HG02973 (cell line): Measurements from ENCODE around the gene MXRA8.
A peak's percentile ranks its signal among the peaks of the same experiment; 100 is the strongest.
"Not testable (repeated sequence)": the region's sequence is repeated elsewhere in the genome, so short reads cannot be mapped to it uniquely, and the experiment has no call there.

Experiments
- ATAC-seq: cut with Tn5 transposase; IDR thresholded peaks from one replicate; pipeline ENCODE4 v1.9.1; 2021; ENCODE audit warnings: moderate library complexity; ENCODE audit not compliant: unreplicated experiment

MXRA8 gene, protein sequence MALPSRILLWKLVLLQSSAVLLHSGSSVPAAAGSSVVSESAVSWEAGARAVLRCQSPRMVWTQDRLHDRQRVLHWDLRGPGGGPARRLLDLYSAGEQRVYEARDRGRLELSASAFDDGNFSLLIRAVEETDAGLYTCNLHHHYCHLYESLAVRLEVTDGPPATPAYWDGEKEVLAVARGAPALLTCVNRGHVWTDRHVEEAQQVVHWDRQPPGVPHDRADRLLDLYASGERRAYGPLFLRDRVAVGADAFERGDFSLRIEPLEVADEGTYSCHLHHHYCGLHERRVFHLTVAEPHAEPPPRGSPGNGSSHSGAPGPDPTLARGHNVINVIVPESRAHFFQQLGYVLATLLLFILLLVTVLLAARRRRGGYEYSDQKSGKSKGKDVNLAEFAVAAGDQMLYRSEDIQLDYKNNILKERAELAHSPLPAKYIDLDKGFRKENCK

DNA sequence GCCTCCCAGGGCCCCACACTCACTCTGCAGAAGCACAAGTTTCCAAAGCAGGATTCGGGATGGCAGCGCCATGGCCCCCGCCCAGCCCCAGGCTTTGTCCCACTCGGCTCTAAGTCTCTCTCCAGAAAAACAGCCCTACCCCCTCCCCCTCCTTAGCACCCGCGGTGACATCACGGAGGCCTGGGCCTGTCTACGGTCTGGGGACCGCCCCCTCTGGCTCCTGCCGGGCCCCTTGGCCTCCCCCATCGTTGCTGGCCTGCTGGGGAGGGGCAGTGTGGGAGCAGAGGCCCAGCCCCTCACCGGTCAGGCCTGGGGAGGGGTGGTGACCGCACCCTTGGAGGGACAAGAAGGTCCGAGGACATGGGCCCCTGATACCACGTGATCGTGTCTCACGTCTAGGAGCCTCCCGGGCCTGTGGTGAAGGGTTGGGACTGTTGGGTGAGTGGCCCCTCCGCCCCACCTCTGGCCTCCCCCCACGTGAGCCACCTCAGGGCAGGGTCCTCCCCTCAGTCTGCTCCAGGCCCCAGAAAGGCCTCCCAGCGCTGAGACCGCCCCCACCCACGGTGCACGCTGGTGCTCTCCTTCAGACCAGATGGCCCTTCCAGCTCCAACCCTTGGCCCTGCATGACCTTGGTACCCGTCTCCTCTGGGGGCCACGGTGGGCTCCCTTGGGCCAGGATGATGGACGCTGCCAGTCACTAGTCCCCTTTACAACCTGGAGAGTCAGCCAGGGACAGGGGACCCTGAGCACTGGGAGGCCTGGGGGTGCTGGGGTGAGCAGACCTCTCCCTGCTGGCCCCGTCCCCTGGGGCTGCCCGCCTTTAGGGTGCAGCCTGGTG lies at the start of gene MXRA8:
Gene MXRA8 (minus strand): TSS at position 123 of the 839 bp plus-strand sequence. CDS start 51 bp downstream, at position 72.
- no peak for ATAC-seq

DNA sequence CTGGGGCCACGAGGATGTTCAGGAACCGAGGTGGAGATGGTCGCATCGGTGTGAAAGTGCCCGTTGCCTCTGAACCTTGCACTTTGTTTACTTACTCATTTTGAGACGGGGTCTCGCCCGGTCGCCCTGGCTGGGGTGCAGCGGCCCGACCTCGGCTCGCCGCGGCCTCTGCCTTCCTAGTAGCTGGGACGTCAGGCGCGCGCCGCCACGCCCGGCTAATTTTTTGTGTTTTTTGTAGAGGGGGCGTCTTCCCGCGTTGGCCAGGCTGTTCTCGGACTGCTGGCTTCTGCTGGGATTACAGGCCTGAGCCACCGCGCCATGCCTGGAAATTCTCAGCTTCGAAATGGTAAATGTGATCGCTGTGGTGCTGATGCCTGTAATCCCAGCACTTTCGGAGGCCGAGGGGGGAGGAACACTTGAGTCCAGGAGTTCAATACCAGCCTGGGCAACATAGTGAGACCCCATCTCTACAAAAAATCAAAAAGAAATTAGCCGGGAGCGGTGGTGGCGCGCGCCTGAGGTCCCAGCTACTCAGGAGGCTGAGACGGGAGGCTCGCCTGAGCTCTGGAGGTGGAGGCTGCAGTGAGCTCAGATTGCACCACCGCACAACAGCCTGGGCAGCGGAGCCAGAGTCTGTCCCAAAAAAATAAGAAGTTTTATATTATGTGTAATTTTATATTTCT lies 49.4 kb upstream of the MXRA8 start:
- no peak for ATAC-seq

DNA sequence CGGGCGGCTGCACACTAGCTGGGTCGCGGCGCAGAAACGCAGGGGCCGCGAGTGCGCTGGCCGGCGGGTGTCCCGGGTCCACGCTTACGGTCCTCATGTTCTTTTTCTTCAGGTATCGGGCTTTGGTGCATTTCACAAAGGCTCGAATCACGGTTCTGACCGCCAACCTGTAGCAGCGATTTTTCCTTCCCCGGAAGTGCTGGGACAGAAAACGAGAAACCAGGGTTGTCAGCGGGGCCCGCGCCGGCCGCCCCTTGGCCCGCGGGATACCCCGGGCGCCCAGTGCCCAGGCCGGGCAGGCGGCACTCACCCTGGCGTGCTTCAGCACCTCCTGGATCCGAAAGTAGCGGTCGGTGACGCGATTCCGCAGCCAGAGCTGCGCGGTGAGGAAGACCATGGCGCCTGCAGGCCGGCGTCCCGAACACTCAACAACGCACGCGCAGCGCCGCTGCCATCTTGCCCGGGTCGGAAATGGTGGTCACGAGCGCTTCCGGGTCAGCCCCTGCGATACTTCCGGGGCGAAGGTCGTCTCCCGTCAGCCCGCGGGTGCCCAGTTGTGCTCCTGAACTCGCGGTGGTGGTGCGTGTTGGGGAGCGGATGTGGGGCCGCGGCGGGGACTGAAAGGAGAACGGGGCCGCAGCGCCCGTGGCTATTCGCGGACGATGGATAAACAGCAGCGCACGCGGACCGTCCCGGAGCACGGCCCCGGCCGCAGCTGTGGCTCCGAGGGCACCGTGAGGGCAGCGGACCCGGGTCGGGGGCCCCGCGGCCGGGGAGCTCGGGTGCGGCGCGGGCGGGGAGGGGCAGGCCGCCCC lies 48.7 kb upstream of the MXRA8 start, which contains the start of gene MRPL20:
Gene MRPL20 (minus strand): TSS at position 473 of the 815 bp plus-strand sequence. CDS start 76 bp downstream, at position 397.
- ATAC-seq, result peak; percentile 86

DNA sequence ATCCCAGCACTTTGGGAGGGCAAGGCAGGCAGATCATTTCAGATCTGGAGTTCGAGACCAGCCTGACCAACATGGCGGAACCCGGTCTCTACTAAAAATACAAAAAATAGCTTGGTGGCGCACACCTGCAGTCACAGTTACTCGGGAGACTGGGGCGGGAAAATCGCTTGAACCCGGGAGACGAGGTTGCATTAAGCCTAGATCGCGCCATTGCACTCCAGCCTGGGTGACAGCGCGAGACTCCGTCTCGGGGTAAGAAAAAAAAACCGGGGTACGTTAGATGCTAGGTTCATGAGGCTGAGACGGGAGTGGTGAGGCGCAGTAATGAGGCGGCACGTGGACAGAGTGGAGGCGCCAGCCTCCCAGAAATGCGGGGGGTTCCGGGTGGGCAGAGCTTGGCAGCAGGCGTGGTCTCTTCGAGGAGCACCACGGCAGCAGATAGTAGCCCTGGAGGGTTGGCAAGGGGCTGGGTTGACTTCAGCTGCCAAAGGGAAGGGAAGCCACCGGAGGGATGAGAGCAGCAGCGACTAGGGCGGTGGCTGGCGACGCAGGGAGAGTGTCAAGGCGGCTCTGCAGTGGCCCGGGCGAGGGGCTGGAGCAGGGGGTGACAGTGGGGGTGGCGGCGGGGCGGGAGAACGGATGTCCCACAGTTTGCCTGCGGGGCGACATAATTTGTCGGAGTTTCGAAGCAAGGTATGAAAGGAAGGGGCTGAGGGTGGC lies 47.9 kb upstream of the MXRA8 start:
- no peak for ATAC-seq

DNA sequence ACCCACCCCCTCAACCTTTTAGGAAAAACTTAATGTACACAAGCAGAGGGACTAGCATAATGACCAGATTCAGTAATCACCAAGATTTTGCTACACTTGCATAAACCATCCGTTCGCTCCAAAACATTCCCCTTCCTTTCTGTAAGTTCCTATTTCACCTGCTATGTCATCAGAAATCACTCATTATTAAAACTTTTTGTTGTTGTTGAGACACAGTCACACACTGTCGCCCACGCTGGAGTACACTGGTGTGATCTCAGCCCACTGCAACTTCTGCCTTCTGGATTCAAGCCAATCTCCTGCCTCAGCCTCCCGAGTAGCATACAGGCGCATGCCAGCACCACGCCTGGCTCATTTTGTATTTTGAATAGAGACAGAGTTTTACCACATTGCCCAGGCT lies 45.3 kb upstream of the MXRA8 start:
- ATAC-seq, result no peak

DNA sequence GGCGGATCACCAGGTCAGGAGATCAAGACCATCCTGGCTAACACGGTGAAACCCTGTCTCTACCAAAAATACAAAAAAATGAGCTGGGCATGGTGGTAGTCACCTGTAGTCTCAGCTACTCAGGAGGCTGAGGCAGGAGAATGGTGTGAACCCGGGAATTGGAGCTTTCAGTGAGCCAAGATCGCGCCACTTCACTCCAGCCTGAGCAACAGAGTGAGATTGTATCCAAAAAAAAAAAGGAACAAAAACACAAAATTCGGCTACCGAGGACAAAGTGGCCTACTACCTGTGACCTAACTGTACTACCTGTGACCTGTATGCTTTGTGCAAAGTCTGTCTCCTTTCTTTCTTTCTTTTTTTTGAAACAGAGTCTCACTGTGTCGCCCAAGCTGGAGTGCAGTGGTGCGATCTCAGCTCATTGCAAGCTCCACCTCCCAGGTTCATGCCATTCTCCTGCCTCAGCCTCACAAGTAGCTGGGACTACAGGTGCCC lies 44.6 kb upstream of the MXRA8 start:
- not testable (repeated sequence) for ATAC-seq

DNA sequence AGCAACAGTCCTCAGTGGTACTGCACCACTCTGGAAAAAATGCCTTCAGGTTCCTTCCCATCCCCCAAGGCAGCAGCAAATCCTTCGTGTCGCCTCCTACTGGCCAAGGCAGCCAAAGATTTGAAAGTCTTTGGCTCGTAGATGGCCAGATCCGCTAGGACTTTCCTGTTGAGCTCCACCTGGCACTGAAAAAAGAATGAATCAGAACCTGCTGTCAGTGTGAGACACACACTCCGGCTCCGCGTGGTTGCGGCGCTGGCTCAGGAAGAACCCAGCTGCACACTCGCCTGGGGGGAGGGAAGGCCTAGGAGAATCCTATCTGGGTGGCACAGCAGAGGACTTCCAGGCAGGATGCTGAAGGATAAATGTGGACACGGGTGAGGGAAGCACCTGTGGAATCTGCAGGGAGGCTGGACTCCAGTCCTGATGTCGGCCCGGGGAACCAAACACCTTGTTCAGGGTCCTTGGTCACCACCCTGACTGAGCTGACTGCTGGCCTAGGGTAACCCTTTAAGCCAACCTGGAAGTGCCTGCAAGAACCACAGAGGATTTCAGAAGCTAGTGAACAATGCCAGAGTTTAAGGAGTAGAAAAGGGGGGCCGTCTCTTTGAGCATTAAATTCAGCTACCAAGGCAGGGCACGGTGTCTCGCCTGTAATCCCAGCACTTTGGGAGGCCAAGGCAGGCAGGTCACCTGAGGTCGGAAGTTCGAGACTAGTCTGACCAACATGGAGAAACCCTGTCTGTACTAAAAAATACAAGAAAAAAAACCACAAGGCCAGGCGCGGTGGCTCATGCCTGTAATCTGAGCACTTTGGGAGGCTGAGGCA lies 43.9 kb upstream of the MXRA8 start:
- ATAC-seq, result no peak

DNA sequence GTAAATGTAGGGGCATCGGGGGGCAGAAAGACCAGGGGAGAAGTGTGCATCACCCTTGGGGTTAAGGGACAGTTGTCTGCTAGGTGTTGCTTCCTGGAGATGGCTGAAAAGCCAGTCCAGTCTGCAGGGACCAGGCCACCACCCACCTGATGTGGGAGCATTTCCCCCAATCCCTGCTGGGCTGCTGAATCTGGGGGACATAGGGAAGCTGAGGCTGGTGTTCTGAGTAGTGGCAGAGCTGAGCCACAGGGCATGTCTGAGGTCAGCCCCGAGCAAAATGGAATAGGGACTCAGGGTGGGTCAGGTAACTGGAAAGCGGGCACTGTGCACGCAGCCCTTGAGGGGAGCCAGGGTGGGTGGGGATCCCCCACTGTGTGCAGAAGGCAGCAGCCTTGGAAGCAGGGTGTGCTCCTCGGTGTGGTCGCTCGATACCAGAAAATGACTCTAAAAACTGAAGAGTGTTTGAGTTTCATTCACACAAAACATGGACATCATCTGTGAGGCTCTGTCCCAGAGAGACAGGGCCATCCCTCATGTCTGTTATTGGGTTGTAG lies 43.2 kb upstream of the MXRA8 start:
- no peak for ATAC-seq

DNA sequence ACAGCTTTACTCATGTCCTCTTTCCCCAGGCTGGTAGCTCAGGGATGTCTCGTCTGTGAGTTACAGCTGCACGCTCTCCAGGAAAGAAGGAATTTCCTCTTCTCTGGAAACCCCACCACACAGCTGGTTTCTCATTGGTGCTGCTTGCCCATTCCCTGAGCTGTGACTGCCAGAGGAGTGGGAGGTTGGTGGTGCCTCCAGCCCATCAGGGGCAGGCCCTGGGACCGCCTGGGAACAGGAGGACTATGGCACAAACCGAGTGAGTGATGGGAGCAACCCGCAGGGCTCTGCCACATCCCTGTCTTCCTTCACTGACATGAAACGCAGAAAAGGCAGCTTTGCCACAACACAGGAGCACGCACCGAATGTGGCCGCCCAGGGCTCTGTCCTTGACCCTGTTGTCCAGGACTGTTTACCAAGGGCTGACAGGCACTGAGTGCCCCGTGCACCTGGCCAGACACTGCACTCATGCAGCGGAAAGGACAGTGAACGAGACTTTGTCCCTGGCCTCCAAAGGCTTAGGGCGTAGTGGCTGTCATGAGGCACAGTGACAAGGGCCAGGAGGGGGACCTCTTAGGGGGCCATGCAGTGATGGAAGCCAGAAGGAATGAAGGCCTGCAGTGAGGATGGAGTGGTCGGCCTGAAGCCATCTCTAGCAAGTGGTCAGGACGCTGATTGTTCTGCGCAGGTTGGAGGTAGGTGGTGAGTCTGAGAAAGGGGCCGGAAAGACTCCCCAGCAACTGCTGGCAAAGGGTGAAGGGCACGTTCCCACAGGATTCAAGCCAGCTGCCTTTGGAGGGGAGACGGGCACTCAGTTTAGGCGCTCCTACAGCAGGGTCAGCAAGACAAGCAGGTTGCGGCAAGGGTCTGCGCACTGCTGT lies 42.5 kb upstream of the MXRA8 start:
- ATAC-seq, result no peak

DNA sequence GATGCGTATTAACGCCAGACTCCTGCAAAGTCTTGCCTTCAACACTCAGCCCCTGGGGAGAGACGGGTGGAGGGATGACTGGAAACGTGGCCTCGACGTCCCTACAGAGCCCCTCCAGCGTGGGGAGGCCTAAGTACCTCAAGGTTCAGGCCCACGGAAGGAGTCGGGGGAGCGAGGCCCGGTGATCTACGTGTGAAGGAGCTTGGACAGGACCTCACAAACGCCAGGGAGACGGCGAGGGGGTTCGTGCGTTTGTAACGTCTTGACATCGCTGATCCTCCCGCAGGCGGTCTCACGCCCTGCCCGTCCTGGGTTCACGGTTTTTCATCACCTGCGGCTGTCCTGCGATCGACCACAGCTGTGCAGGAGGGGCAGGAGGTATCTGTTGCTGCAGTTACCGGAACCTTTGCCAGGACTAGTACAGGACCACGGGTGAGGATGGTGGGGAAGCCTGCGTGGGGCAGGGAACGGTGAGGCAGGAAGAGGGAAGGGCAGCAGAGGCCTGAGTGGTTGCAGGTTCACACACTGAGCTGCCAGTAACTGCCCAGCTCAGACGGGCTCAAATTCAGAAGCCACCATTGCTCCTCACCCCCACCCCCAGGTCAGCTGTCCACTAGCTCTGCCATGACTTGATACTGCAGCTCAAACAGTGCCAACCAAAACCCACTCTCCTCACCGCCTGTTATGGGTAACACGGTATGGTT lies 41.7 kb upstream of the MXRA8 start:
- no peak for ATAC-seq

DNA sequence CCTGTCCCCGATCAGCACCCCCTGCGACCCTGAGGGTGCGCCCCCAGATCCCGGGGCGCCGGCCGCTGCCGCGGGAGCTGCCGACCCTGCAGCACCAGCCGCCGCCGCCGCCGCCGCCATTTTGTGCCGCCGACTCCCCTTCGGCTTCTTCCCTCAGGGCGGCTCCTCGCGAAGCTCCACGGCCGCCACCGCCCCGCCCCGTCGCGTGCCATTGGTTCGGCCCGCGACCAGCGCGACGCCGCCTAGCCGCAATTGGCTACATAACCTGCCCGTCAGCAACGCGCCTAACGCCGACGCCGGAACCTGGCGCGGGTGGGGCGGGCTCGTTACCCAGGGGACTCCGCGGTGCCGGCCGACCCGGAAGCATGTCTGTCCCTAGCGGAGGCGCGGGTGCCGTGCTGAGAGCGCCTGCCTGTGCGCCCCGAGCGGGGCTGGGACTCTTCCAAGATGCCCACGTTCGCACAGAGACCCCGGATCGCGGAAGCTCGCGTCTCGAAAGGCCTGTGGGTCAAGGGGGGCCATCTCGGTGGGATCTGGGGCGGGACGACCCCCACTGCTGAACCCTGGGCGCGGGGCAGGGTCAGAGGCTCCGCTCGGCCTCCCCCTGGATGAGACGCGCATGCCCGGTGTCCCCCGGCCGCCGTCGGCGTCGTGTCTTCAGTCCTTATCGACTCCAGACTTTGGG lies 41.0 kb upstream of the MXRA8 start, which contains the start of gene CCNL2:
Gene CCNL2 (minus strand): TSS at position 149 of the 685 bp plus-strand sequence. CDS start 29 bp downstream, at position 120.
- peak; percentile 85 for ATAC-seq

DNA sequence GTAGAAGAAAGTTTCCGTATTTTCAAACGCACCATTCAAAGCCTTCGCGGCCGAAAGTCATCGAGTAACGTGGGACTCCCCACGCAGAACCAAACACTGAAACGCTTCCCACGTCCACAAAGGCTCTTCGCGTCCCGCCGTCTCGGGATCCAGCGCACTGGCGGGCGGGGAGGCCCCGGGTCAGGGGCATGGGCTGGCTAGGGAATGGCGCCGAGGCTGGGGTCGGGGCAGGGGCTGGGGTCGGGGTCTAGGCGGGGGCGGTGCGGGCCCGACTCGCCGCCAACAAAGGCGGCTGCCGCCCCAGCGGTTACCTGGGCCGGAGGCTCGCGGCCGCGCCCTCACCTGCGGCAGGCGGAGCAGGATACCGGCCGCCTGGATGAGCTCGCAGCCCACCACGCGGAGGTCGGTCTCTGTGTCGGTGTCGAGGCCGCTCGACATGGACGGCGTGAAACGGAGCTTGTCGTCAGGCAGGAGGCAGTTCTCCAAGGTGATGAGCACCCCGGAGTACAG lies 40.4 kb upstream of the MXRA8 start:
- peak; percentile 10 for ATAC-seq

DNA sequence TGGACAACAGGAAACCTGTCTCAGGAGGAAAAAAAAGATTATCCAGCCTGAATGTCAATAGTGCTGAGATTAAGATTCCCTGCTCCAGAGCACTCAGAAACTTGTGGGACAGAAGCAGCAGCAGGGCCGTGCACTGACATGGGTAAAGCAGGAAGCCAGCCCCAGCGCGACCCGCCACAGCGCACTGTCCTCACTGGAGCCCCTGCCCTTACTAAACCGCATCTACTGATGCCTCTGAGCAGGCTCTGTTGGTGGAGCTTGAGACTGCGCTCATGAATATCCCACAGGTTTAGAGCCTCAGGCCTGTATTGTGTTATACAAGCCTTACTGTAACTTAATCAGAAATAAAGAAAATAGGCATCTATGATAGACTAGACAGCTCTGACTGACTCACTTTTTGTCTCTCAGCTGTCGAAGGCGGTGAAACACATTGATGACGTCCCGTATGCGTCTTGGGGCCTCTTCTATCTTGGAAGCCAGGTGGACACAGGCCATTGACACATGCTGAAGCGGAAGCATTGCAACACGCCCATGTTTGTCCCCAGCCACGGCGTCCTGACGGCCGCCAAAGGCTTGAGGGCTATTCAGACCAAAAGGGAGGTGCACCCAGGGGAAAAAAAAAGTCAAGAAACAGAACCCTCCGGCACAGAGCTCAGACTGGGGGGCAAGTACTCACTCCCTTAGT lies 39.6 kb upstream of the MXRA8 start:
- ATAC-seq, result no peak

DNA sequence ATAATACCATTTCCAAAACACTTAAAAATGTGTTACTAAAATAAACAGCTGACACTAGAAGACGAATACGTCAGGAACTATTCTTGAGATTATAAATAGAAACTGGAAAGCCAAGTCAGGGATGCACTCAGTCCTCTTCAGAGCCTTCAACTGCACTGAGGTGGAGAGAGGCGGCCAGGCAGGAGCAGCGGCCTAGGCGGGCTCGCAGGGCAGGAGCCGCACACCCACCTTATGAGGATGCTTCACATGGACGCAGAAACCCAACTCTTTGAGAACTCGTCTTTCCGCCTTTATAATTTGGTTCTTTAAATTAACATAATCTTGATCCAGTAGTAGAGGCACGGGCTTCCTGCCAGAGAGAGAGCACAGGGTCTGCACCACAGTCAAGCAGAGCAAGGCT lies 36.8 kb upstream of the MXRA8 start:
- ATAC-seq, result no peak

DNA sequence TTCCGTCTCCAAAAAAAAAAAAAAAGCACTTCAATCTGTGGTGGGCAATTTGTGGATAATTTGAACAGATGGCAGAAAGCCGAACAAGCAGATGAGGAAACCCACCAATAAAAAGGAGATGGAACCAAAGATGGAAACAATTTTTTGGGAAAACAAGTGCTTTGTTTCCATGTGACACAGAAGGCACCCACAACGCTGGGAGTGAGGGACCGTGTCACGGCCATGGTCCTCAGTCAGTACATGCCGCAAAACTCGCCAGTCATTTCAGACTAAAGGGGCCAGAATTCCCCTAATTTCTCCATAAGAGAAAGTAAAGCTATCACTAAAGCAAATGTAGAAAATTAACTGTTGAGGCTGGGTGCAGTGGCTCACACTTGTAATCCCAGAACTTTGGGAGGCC lies 35.8 kb upstream of the MXRA8 start:
- no peak for ATAC-seq
